Measurements from ENCODE around the gene MID1IP1. TPM values are rescaled to one million over a fixed set of nuclear protein-coding genes. Genes with fewer than 3 reads are reported as not detected.

MID1IP1 gene
- total and polyA plus RNA-seq, 2 of the 13 experiments (the other 11 are each of a cell fraction or from before 2014, with no cell fraction given): 35.7 to 36.1 TPM

DNA sequence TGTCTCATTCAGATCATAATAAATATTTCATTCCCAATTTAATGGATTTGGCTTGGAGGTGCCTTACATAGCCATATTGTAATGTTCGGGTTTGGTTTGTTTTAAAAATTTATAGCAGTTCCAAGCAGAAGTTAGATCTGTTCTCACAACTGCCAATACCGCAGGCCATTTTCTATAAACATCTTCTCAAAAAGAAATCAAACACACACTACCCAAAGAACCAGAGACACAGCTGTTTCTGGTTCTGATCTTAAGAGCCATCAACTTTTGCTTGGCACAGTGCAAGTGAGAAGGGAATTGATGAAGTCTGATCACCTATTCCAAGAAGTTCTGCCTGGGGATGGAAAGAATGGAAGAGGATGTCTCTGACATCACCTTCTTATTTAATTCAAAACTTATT is 22.9 kb downstream of the MID1IP1 start:
- H3K27ac ChIP-seq (ENCODE audit: extremely low read length, insufficient read depth, low read length): no peak overlapping the region
- intact Hi-C loops (cut with micrococcal nuclease; ENCODE audit: unreplicated experiment): no loop called here
- no peaks in the 10 kb centered on the region for H3K27me3 ChIP-seq (ENCODE audit: control insufficient read depth in 1 of 2, insufficient read depth in 2 of 2, low read length in 2 of 2)
- no peak for ATAC-seq
- H3K9ac ChIP-seq (ENCODE audit: insufficient read depth, low read depth, low read length): no peak overlapping the region
- H3K79me2 ChIP-seq (ENCODE audit: insufficient read depth, low read length): no peaks in the 10 kb centered on the region
- H3K9me3 ChIP-seq (ENCODE audit: low read length): no peaks in the 10 kb centered on the region
- POLR2A ChIA-PET: no interaction called here
- 61% methylated on average over 2 of the region's 2 CpGs for WGBS (ENCODE audit: low lambda C conversion rate)
- no peaks in the 10 kb centered on the region for H3K36me3 ChIP-seq (replicated peaks in 1 of 2; ENCODE audit: control insufficient read depth in 1 of 2, insufficient read depth in 2 of 2, low read length in 2 of 2)
- no peaks in the 10 kb centered on the region for H3K4me1 ChIP-seq (ENCODE audit: insufficient read depth, low read length)
- no peak for FAIRE-seq
- H4K20me1 ChIP-seq (ENCODE audit: insufficient read depth, low read length): no peaks in the 10 kb centered on the region
- no peak for DNase-seq (ENCODE audit: low spot score)
- in situ Hi-C loops (cut with HindIII; ENCODE audit: extremely low pct_ligation_motif_present, low pct_unique_long_range_greater_than_20kb): loop anchor here (25.0 kb wide), 1 partner anchor 163 kb away; no protein-coding TSS in a partner anchor
- no peak overlapping the region for H3K4me2 ChIP-seq (ENCODE audit: low read depth, low read length)
- H3K4me3 ChIP-seq (replicated peaks in 1 of 3; ENCODE audit: insufficient read depth in 1 of 3, low read depth in 2 of 3, low read length in 3 of 3): no peak overlapping the region
- no TSS peak for BruUV-seq (replicated peaks)
- CTCF ChIA-PET (ENCODE audit: low intra/inter-chr PET ratio, low total read pairs): no interaction called here
- no peak overlapping the region for H2AFZ ChIP-seq (ENCODE audit: low read length)
- TF ChIP-seq ZNF274 (CRISPR knock-in tag; IDR thresholded peaks at IDR 0.05) (no peak), PHF8 (CRISPR knock-in tag; IDR thresholded peaks at IDR 0.05) (no peak), ZBTB46 (CRISPR knock-in tag; IDR thresholded peaks at IDR 0.05; ENCODE audit: borderline replicate concordance) (no peak), ZNF512B (CRISPR knock-in tag; IDR thresholded peaks at IDR 0.05; ENCODE audit: borderline replicate concordance) (no peak), FOXM1 (CRISPR knock-in tag; IDR thresholded peaks at IDR 0.05) (no peak), PATZ1 (CRISPR knock-in tag; IDR thresholded peaks at IDR 0.05) (no peak), TEAD2 (CRISPR knock-in tag; IDR thresholded peaks at IDR 0.05) (no peak), CBFB (CRISPR knock-in tag; IDR thresholded peaks at IDR 0.05) (no peak), ZNF263 (CRISPR knock-in tag; IDR thresholded peaks at IDR 0.05) (no peak), ZMYM2 (CRISPR knock-in tag; IDR thresholded peaks at IDR 0.05) (no peak), MED1 (CRISPR knock-in tag; IDR thresholded peaks at IDR 0.05) (no peak), KLF12 (CRISPR knock-in tag; IDR thresholded peaks at IDR 0.05; ENCODE audit: borderline replicate concordance) (no peak), NFIC (IDR thresholded peaks at IDR 0.05; ENCODE audit: low read length) (no peak)
- TF ChIP-seq, protein P1, sequence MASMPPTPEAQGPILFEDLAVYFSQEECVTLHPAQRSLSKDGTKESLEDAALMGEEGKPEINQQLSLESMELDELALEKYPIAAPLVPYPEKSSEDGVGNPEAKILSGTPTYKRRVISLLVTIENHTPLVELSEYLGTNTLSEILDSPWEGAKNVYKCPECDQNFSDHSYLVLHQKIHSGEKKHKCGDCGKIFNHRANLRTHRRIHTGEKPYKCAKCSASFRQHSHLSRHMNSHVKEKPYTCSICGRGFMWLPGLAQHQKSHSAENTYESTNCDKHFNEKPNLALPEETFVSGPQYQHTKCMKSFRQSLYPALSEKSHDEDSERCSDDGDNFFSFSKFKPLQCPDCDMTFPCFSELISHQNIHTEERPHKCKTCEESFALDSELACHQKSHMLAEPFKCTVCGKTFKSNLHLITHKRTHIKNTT (CRISPR knock-in tag; IDR thresholded peaks at IDR 0.05): no peak
- TF ChIP-seq, protein P2, sequence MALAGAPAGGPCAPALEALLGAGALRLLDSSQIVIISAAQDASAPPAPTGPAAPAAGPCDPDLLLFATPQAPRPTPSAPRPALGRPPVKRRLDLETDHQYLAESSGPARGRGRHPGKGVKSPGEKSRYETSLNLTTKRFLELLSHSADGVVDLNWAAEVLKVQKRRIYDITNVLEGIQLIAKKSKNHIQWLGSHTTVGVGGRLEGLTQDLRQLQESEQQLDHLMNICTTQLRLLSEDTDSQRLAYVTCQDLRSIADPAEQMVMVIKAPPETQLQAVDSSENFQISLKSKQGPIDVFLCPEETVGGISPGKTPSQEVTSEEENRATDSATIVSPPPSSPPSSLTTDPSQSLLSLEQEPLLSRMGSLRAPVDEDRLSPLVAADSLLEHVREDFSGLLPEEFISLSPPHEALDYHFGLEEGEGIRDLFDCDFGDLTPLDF (CRISPR knock-in tag; IDR thresholded peaks at IDR 0.05): no peak
